HepG2 (cell line): ENCODE results near the gene TXNRD1. TPM values are rescaled to one million over a fixed set of nuclear protein-coding genes. Genes with fewer than 3 reads are reported as not detected.

Experiments
- ATAC-seq: fragments of 200-7000 bp; cut with Tn5 transposase; 3 replicates; pipeline ENCODE4 v1.9.1; 2020; ENCODE audit warnings: mild to moderate bottlenecking, moderate library complexity
- BruUV-seq: library from RNA; stranded (reverse); fragments of 400-500 nt; replicated peaks from 2 replicates; lab custom pipeline; 2021; lab: Mats Ljungman, UMichigan
- CTCF ChIA-PET: fragments of 300-600 bp; formaldehyde crosslinking; extraction: SDS; loops from one replicate; lab custom pipeline; 2021; ENCODE audit warnings: low total read pairs, inconsistent platforms, low intra/inter-chr PET ratio; lab: Yijun Ruan, JAX
- POLR2A ChIA-PET: fragments of 350-600 bp; sonication (Branson Sonifier 250); formaldehyde crosslinking; loops from one replicate; lab custom pipeline; 2020; ENCODE audit warnings: antibody characterized with exemption, inconsistent platforms; lab: Yijun Ruan, JAX
- DNase-seq: peaks from one replicate; pipeline ENCODE4 v3.0.0-alpha.2; 2015; ENCODE audit warnings: low spot score
- FAIRE-seq: peaks from 3 replicates; lab custom pipeline; 2011; peaks lifted over from hg19 to GRCh38; lab: Jason Lieb, UNC
- H2AFZ ChIP-seq: one replicate; pipeline ENCODE4 v1.6.1; 2011; ENCODE audit warnings: low read length, inconsistent platforms
- H3K27ac ChIP-seq: fragments of 300-600 bp; 3 replicates; pipeline ENCODE4 v1.8.0; 2011; ENCODE audit warnings: mixed run types, mild to moderate bottlenecking, mixed read lengths, low read length, inconsistent platforms; ENCODE audit not compliant: insufficient read depth; ENCODE audit errors: extremely low read length
- H3K27me3 ChIP-seq, 2 experiments: fragments of 200-600 bp in 1 of 2; 2 replicates in 1 of 2; 3 replicates in 1 of 2; pipeline versions ENCODE4 v1.6.0 to v1.8.0; 2011; ENCODE audit warnings: low read length in 2 of 2, mild to moderate bottlenecking in 2 of 2, moderate library complexity in 2 of 2, inconsistent platforms in 1 of 2; ENCODE audit not compliant: insufficient read depth in 2 of 2, control insufficient read depth in 1 of 2
- H3K36me3 ChIP-seq, 2 experiments: fragments of 200-600 bp in 1 of 2; replicated peaks in 1 of 2; 2 replicates in 1 of 2; 3 replicates in 1 of 2; pipeline versions ENCODE4 v1.5.1 to v1.8.0; 2011; ENCODE audit warnings: low read length in 2 of 2, inconsistent platforms in 1 of 2; ENCODE audit not compliant: insufficient read depth in 2 of 2, control insufficient read depth in 1 of 2
- H3K4me1 ChIP-seq: 2 replicates; pipeline ENCODE4 v1.5.1; 2012; ENCODE audit warnings: low read length, inconsistent platforms; ENCODE audit not compliant: insufficient read depth
- H3K4me2 ChIP-seq: 2 replicates; pipeline ENCODE4 v1.6.0; 2011; ENCODE audit warnings: low read depth, low read length, inconsistent platforms
- H3K4me3 ChIP-seq, 3 experiments: fragments of 200-600 bp in 1 of 3; sonication (generic), shearing (Covaris generic) in 1 of 3; replicated peaks in 1 of 3; 2 replicates each; pipeline ENCODE4 v1.5.1; 2011 to 2016; ENCODE audit warnings: low read length in 3 of 3, inconsistent platforms in 2 of 3, low read depth in 2 of 3, mild to moderate bottlenecking in 2 of 3, control low read depth in 1 of 3, mixed read lengths in 1 of 3; ENCODE audit not compliant: insufficient read depth in 1 of 3
- H3K79me2 ChIP-seq: one replicate; pipeline ENCODE4 v1.6.1; 2011; ENCODE audit warnings: low read length, inconsistent platforms; ENCODE audit not compliant: insufficient read depth
- H3K9ac ChIP-seq: 2 replicates; pipeline ENCODE4 v1.6.0; 2011; ENCODE audit warnings: mild to moderate bottlenecking, low read depth, low read length, inconsistent platforms; ENCODE audit not compliant: insufficient read depth
- H3K9me3 ChIP-seq: 2 replicates; pipeline ENCODE4 v1.5.1; 2012; ENCODE audit warnings: mild to moderate bottlenecking, low read length
- H4K20me1 ChIP-seq: 2 replicates; pipeline ENCODE4 v1.6.0; 2011; ENCODE audit warnings: inconsistent platforms, mild to moderate bottlenecking, low read length, moderate library complexity; ENCODE audit not compliant: insufficient read depth
- CCAR2 ChIP-seq: fragments of 200-400 bp; formaldehyde crosslinking; optimal IDR thresholded peaks from 2 replicates; pipeline ENCODE3; 2018; ENCODE audit warnings: low read depth, mild to moderate bottlenecking, low read length, moderate library complexity
- JARID2 ChIP-seq: sonication (generic); formaldehyde crosslinking; IDR thresholded peaks from 2 replicates; pipeline ENCODE4 v1.8.1; 2023; ENCODE audit warnings: missing genetic modification reagents, inconsistent platforms; ENCODE audit not compliant: insufficient replicate concordance
- PCBP2 ChIP-seq: fragments of 200-400 bp; formaldehyde crosslinking; optimal IDR thresholded peaks from 2 replicates; pipeline ENCODE3; 2018; ENCODE audit warnings: low read length, low read depth; ENCODE audit not compliant: poor library complexity, severe bottlenecking
- SMARCE1 ChIP-seq: fragments of 450-650 bp; IDR thresholded peaks from 2 replicates; pipeline ENCODE4 v1.6.1; 2017; ENCODE audit warnings: borderline replicate concordance
- SRY ChIP-seq: sonication (generic); formaldehyde crosslinking; IDR thresholded peaks from 2 replicates; pipeline ENCODE4 v1.8.0; 2022; ENCODE audit warnings: mild to moderate bottlenecking, missing genetic modification reagents
- ZMAT3 ChIP-seq: sonication (generic); formaldehyde crosslinking; conservative IDR thresholded peaks from 2 replicates; pipeline ENCODE4 v1.7.0; 2021; ENCODE audit warnings: missing genetic modification reagents
- ZNF138 ChIP-seq: sonication (generic); formaldehyde crosslinking; IDR thresholded peaks from 2 replicates; pipeline ENCODE4 v1.5.0; 2020; ENCODE audit warnings: mild to moderate bottlenecking, low read depth, missing genetic modification reagents
- WGBS: methylation state at CpG from one replicate; pipeline ENCODE4 v1.1.6; 2017; ENCODE audit warnings: low lambda C conversion rate; 5-methylcytosine and 5-hydroxymethylcytosine counted together
- in situ Hi-C: cut with HindIII; loops from 2 replicates; pipeline ENCODE4 v1.10.0; 2017; ENCODE audit warnings: low pct_unique_long_range_greater_than_20kb; ENCODE audit not compliant: extremely low pct_ligation_motif_present
- intact Hi-C: fragments of 100-400 bp; cut with micrococcal nuclease; formaldehyde crosslinking; loops from one replicate; pipeline ENCODE4 v1.10.0; 2022; ENCODE audit not compliant: unreplicated experiment
- polyA plus RNA-seq, 8 experiments: library from polyadenylated mRNA; depleted of rRNA in 3 of 8; stranded (reverse) in 7 of 8; unstranded in 1 of 8; fragments of >200 nt; fragmentation: Illumina TruSeq in 4 of 8; extraction: Trizol in 4 of 8; gene quantifications; 2 replicates each; pipeline versions ENCODE4 v1.2.1 to v1.2.3, GENCODE V29; 2011 to 2016; ENCODE audit warnings: low read depth in 4 of 8, missing spikeins in 1 of 8, mixed read lengths in 1 of 8; ENCODE audit not compliant: insufficient read depth in 1 of 8
- total RNA-seq, 5 experiments: library from RNA; depleted of rRNA; stranded (reverse); fragments of >200 nt; fragmentation: Illumina TruSeq; extraction: Trizol; gene quantifications; 2 replicates each; pipeline ENCODE4 v1.2.3, GENCODE V29; 2016; ENCODE audit warnings: low read depth in 1 of 5
- TF ChIP-seq, protein P1 (sequence below): sonication (generic); formaldehyde crosslinking; IDR thresholded peaks from 2 replicates; pipeline ENCODE4 v1.4.0; 2020; ENCODE audit warnings: missing genetic modification reagents
- TF ChIP-seq, protein P2 (sequence below): IDR thresholded peaks from 2 replicates; pipeline ENCODE4 v1.6.1; 2016; ENCODE audit warnings: mild to moderate bottlenecking, missing biosample characterization, missing genetic modification reagents
- TF ChIP-seq, protein P3 (sequence below): sonication (generic); formaldehyde crosslinking; IDR thresholded peaks from 2 replicates; pipeline ENCODE4 v1.8.0; 2022; ENCODE audit warnings: low read depth, missing genetic modification reagents
- TF ChIP-seq, protein P4 (sequence below): IDR thresholded peaks from 2 replicates; pipeline ENCODE4 v1.6.1; 2016
- TF ChIP-seq, protein P5 (sequence below): sonication (generic); formaldehyde crosslinking; IDR thresholded peaks from 2 replicates; pipeline ENCODE4 v1.5.1; 2020; ENCODE audit warnings: missing genetic modification reagents, mild to moderate bottlenecking, borderline replicate concordance
- TF ChIP-seq, protein P6 (sequence below): sonication (generic); formaldehyde crosslinking; IDR thresholded peaks from 2 replicates; pipeline ENCODE4 v1.4.0; 2020; ENCODE audit warnings: missing genetic modification reagents
- TF ChIP-seq, protein P7 (sequence below), 2 experiments: fragments of 450-650 bp in 1 of 2; sonication (generic) in 1 of 2; formaldehyde crosslinking; IDR thresholded peaks; 2 replicates each; pipeline versions ENCODE4 v1.5.0 to v1.8.0; 2020 to 2022; ENCODE audit warnings: mild to moderate bottlenecking in 1 of 2, missing genetic modification reagents in 1 of 2
- TF ChIP-seq, protein P8 (sequence below): sonication (generic); formaldehyde crosslinking; IDR thresholded peaks from 2 replicates; pipeline ENCODE4 v1.4.0; 2020; ENCODE audit warnings: missing genetic modification reagents, low read depth, mild to moderate bottlenecking, borderline replicate concordance

TXNRD1 gene
- total and polyA plus RNA-seq, 2 of the 13 experiments (the other 11 are each of a cell fraction or from before 2014, with no cell fraction given) = 54.0 to 190 TPM

DNA sequence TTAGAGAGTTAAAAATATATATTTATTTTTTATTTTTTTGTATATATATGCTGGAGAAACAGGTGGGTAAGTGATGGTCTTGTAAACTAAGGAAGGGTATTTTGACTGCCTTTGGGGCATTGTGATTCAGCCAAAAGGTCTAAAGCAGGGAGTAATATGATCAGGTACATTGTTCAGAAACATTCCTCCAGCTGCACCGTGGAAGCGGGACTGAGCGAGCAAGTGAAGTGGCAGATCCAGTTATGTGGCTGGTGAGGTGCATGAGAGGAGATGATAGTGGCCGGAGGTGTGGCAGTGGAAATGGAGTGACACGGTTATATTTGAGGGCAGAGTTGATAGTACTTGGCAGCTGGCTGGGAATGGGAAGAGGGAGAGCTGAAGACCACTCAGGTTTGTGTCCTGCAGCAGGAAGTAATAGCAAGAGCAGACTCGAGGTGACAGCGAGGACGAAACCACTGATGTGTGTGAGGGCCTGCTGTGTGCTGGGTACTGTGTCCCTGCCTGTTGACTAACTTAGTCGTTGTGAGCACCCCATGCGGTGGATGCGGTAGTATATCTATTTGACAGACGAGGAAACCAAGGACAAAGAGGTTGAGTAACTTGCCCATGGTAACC is 127.2 kb downstream of the TXNRD1 start:
- ChIA-PET CTCF (no interaction called here), POLR2A (no interaction called here)
- BruUV-seq = no TSS peak
- intact Hi-C loops = no loop called here
- TF ChIP-seq PCBP2 (no peak), ZNF138 (no peak), SRY (CRISPR knock-in tag) (no peak), CCAR2 (no peak), SMARCE1 (no peak), JARID2 (CRISPR knock-in tag) (no peak), ZMAT3 (no peak)
- TF ChIP-seq, protein P1, sequence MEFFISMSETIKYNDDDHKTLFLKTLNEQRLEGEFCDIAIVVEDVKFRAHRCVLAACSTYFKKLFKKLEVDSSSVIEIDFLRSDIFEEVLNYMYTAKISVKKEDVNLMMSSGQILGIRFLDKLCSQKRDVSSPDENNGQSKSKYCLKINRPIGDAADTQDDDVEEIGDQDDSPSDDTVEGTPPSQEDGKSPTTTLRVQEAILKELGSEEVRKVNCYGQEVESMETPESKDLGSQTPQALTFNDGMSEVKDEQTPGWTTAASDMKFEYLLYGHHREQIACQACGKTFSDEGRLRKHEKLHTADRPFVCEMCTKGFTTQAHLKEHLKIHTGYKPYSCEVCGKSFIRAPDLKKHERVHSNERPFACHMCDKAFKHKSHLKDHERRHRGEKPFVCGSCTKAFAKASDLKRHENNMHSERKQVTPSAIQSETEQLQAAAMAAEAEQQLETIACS (CRISPR knock-in tag) = no peak
- TF ChIP-seq, protein P2, sequence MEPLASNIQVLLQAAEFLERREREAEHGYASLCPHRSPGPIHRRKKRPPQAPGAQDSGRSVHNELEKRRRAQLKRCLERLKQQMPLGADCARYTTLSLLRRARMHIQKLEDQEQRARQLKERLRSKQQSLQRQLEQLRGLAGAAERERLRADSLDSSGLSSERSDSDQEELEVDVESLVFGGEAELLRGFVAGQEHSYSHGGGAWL (CRISPR knock-in tag) = no peak
- TF ChIP-seq, protein P3, sequence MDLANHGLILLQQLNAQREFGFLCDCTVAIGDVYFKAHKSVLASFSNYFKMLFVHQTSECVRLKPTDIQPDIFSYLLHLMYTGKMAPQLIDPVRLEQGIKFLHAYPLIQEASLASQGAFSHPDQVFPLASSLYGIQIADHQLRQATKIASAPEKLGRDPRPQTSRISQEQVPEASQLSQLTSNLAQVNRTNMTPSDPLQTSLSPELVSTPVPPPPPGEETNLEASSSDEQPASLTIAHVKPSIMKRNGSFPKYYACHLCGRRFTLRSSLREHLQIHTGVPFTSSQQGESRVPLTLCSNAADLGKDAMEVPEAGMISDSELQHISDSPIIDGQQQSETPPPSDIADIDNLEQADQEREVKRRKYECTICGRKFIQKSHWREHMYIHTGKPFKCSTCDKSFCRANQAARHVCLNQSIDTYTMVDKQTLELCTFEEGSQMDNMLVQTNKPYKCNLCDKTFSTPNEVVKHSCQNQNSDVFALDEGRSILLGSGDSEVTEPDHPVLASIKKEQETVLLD (CRISPR knock-in tag) = no peak
- TF ChIP-seq, protein P4, sequence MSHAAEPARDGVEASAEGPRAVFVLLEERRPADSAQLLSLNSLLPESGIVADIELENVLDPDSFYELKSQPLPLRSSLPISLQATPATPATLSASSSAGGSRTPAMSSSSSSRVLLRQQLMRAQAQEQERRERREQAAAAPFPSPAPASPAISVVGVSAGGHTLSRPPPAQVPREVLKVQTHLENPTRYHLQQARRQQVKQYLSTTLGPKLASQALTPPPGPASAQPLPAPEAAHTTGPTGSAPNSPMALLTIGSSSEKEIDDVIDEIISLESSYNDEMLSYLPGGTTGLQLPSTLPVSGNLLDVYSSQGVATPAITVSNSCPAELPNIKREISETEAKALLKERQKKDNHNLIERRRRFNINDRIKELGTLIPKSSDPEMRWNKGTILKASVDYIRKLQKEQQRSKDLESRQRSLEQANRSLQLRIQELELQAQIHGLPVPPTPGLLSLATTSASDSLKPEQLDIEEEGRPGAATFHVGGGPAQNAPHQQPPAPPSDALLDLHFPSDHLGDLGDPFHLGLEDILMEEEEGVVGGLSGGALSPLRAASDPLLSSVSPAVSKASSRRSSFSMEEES (CRISPR knock-in tag) = no peak
- TF ChIP-seq, protein P5, sequence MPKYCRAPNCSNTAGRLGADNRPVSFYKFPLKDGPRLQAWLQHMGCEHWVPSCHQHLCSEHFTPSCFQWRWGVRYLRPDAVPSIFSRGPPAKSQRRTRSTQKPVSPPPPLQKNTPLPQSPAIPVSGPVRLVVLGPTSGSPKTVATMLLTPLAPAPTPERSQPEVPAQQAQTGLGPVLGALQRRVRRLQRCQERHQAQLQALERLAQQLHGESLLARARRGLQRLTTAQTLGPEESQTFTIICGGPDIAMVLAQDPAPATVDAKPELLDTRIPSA (CRISPR knock-in tag) = no peak
- TF ChIP-seq, protein P6, sequence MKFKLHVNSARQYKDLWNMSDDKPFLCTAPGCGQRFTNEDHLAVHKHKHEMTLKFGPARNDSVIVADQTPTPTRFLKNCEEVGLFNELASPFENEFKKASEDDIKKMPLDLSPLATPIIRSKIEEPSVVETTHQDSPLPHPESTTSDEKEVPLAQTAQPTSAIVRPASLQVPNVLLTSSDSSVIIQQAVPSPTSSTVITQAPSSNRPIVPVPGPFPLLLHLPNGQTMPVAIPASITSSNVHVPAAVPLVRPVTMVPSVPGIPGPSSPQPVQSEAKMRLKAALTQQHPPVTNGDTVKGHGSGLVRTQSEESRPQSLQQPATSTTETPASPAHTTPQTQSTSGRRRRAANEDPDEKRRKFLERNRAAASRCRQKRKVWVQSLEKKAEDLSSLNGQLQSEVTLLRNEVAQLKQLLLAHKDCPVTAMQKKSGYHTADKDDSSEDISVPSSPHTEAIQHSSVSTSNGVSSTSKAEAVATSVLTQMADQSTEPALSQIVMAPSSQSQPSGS (CRISPR knock-in tag) = no peak
- TF ChIP-seq, protein P7, sequence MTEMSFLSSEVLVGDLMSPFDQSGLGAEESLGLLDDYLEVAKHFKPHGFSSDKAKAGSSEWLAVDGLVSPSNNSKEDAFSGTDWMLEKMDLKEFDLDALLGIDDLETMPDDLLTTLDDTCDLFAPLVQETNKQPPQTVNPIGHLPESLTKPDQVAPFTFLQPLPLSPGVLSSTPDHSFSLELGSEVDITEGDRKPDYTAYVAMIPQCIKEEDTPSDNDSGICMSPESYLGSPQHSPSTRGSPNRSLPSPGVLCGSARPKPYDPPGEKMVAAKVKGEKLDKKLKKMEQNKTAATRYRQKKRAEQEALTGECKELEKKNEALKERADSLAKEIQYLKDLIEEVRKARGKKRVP (CRISPR knock-in tag; IDR thresholded peaks at IDR 0.05) = no peak
- TF ChIP-seq, protein P8, sequence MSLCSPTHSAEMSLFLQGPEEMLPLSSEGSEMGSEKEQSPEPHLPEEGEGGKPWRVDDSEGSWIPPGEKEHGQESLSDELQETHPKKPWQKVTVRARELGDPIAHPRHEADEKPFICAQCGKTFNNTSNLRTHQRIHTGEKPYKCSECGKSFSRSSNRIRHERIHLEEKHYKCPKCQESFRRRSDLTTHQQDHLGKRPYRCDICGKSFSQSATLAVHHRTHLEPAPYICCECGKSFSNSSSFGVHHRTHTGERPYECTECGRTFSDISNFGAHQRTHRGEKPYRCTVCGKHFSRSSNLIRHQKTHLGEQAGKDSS (CRISPR knock-in tag) = no peak
- Histone ChIP-seq H3K9ac (no peak overlapping the region), H3K36me3 (peaks cover 15 to 77% of the 10 kb centered on the region in 2 experiments), H4K20me1 (no peaks in the 10 kb centered on the region; the same call in 1 of the 2 replicates), H3K4me3 (no peak overlapping the region), H3K4me1 (no peaks in the 10 kb centered on the region), H3K27ac (no peak overlapping the region), H3K79me2 (no peaks in the 10 kb centered on the region), H3K9me3 (no peaks in the 10 kb centered on the region), H3K4me2 (no peak overlapping the region), H3K27me3 (no peaks in the 10 kb centered on the region), H2AFZ (no peak overlapping the region)
- 92% methylated on average over 12 of the region's 12 CpGs for WGBS
- ATAC-seq (peak; percentile 13; the same call in 1 of the 3 replicates), DNase-seq (no peak), FAIRE-seq (no peak)
- in situ Hi-C loops = no loop called here
